H1 (cell line): ENCODE results near the gene XRCC6. TPM values are rescaled to one million over a fixed set of nuclear protein-coding genes. Genes with fewer than 3 reads are reported as not detected.

Experiments
- CTCF ChIA-PET: fragments of 300-600 bp; sonication (Branson Sonifier 250); formaldehyde crosslinking; loops from one replicate; lab custom pipeline; 2021; ENCODE audit not compliant: partially characterized antibody; lab: Charles Lee
- POLR2A ChIA-PET: fragments of 300-600 bp; sonication (Branson Sonifier 250); formaldehyde crosslinking; loops from one replicate; lab custom pipeline; 2021; ENCODE audit warnings: inconsistent platforms; ENCODE audit not compliant: partially characterized antibody; lab: Charles Lee
- DNase-seq, 2 experiments: peaks; one replicate each; pipeline versions ENCODE4 v3.0.0 to v3.0.0-alpha.2; 2010 to 2022; ENCODE audit warnings: low spot score in 2 of 2, low read depth in 1 of 2, mixed read lengths in 1 of 2
- FAIRE-seq: peaks from 2 replicates; lab custom pipeline; 2011; peaks lifted over from hg19 to GRCh38; lab: Jason Lieb, UNC
- H2AFZ ChIP-seq: 2 replicates; pipeline ENCODE4 v1.8.1; 2012; ENCODE audit warnings: low read length, inconsistent platforms
- H2AK5ac ChIP-seq: 2 replicates; pipeline ENCODE4 v1.6.1; 2013; ENCODE audit warnings: low read depth, low read length
- H2BK120ac ChIP-seq: replicated peaks from 2 replicates; pipeline ENCODE3; 2013; ENCODE audit warnings: low read depth, low read length, inconsistent platforms
- H2BK12ac ChIP-seq: 2 replicates; pipeline ENCODE4 v1.6.1; 2013; ENCODE audit warnings: low read depth, low read length
- H2BK15ac ChIP-seq: 2 replicates; pipeline ENCODE4 v1.6.1; 2013; ENCODE audit warnings: low read length
- H2BK20ac ChIP-seq: 2 replicates; pipeline ENCODE4 v1.6.1; 2013; ENCODE audit warnings: low read length
- H2BK5ac ChIP-seq: 2 replicates; pipeline ENCODE4 v1.6.1; 2013; ENCODE audit warnings: low read depth, low read length
- H3K14ac ChIP-seq: 2 replicates; pipeline ENCODE4 v1.6.1; 2013; ENCODE audit warnings: inconsistent platforms; ENCODE audit not compliant: insufficient read length
- H3K18ac ChIP-seq: 2 replicates; pipeline ENCODE4 v1.6.1; 2013; ENCODE audit warnings: low read length; ENCODE audit errors: extremely low read depth
- H3K23ac ChIP-seq: 2 replicates; pipeline ENCODE4 v1.6.1; 2013; ENCODE audit warnings: inconsistent platforms; ENCODE audit not compliant: insufficient read length
- H3K23me2 ChIP-seq: 2 replicates; pipeline ENCODE4 v1.6.1; 2013; ENCODE audit warnings: low read depth, low read length
- H3K27ac ChIP-seq: 2 replicates; pipeline ENCODE4 v1.6.1; 2011; ENCODE audit warnings: low read depth, low read length, inconsistent platforms
- H3K27me3 ChIP-seq, 4 experiments: replicated peaks in 1 of 4; 1 replicate in 1 of 4; 2 replicates in 3 of 4; pipeline versions ENCODE4 v1.6.1 to v1.8.1; 2011 to 2013; ENCODE audit warnings: low read length in 3 of 4, mild to moderate bottlenecking in 3 of 4, inconsistent platforms in 2 of 4, mixed read lengths in 2 of 4, moderate library complexity in 1 of 4; ENCODE audit not compliant: control insufficient read depth in 3 of 4, insufficient read depth in 3 of 4; ENCODE audit errors: extremely low read depth in 1 of 4
- H3K36me3 ChIP-seq, 4 experiments: 2 replicates each; pipeline versions ENCODE4 v1.6.1 to v1.8.1; 2011 to 2013; ENCODE audit warnings: mild to moderate bottlenecking in 4 of 4, low read length in 3 of 4, moderate library complexity in 2 of 4, control low read depth in 1 of 4, inconsistent platforms in 1 of 4; ENCODE audit not compliant: insufficient read depth in 4 of 4, control insufficient read depth in 2 of 4
- H3K4ac ChIP-seq: replicated peaks from 2 replicates; pipeline ENCODE3; 2013; ENCODE audit warnings: low read length, low read depth, mixed read lengths, inconsistent platforms; ENCODE audit not compliant: insufficient read length
- H3K4me1 ChIP-seq, 4 experiments: replicated peaks in 1 of 4; 1 replicate in 1 of 4; 2 replicates in 3 of 4; pipeline versions ENCODE4 v1.6.1 to v1.8.1; 2011 to 2013; ENCODE audit warnings: low read length in 3 of 4, inconsistent platforms in 2 of 4, mixed read lengths in 1 of 4; ENCODE audit not compliant: insufficient read depth in 4 of 4, control insufficient read depth in 3 of 4
- H3K4me2 ChIP-seq, 2 experiments: 2 replicates each; pipeline versions ENCODE4 v1.6.1 to v1.8.1; 2011 to 2013; ENCODE audit warnings: low read depth in 2 of 2, low read length in 2 of 2, control low read depth in 1 of 2, inconsistent platforms in 1 of 2, mild to moderate bottlenecking in 1 of 2; ENCODE audit not compliant: insufficient read depth in 1 of 2
- H3K4me3 ChIP-seq, 4 experiments: fragments of 200-600, 300-600 bp in 1 of 4; sonication (generic), shearing (Covaris generic), sonication (Bioruptor Twin) in 1 of 4; 2 replicates each; pipeline versions ENCODE4 v1.5.1 to v1.8.1; 2011 to 2016; ENCODE audit warnings: low read length in 4 of 4, low read depth in 3 of 4, control low read depth in 2 of 4, inconsistent platforms in 2 of 4, mild to moderate bottlenecking in 2 of 4, mixed read lengths in 1 of 4, moderate library complexity in 1 of 4; ENCODE audit not compliant: insufficient read depth in 2 of 4; ENCODE audit errors: extremely low read depth in 1 of 4
- H3K56ac ChIP-seq: replicated peaks from 2 replicates; pipeline ENCODE3; 2013; ENCODE audit warnings: low read depth, mild to moderate bottlenecking, mixed read lengths, low read length, inconsistent platforms; ENCODE audit not compliant: insufficient read length
- H3K79me1 ChIP-seq: 2 replicates; pipeline ENCODE4 v1.6.1; 2013; ENCODE audit warnings: low read depth, low read length, control low read depth
- H3K79me2 ChIP-seq, 2 experiments: 2 replicates each; pipeline versions ENCODE4 v1.6.1 to v1.8.1; 2012 to 2013; ENCODE audit warnings: low read length in 2 of 2, mild to moderate bottlenecking in 2 of 2, inconsistent platforms in 1 of 2; ENCODE audit not compliant: insufficient read depth in 2 of 2, control insufficient read depth in 1 of 2
- H3K9ac ChIP-seq, 4 experiments: replicated peaks in 1 of 4; 1 replicate in 1 of 4; 2 replicates in 3 of 4; pipeline versions ENCODE4 v1.6.1 to v1.8.1; 2011 to 2013; ENCODE audit warnings: low read depth in 3 of 4, low read length in 3 of 4, control low read depth in 2 of 4, mild to moderate bottlenecking in 2 of 4, moderate library complexity in 2 of 4, inconsistent platforms in 1 of 4; ENCODE audit errors: extremely low read depth in 1 of 4
- H3K9me3 ChIP-seq, 2 experiments: 2 replicates each; pipeline versions ENCODE4 v1.6.1 to v1.8.1; 2012 to 2013; ENCODE audit warnings: mild to moderate bottlenecking in 2 of 2, moderate library complexity in 2 of 2, control low read depth in 1 of 2, inconsistent platforms in 1 of 2, low read depth in 1 of 2, low read length in 1 of 2, mixed read lengths in 1 of 2; ENCODE audit not compliant: insufficient read depth in 2 of 2
- H4K20me1 ChIP-seq, 2 experiments: replicated peaks in 1 of 2; 2 replicates each; pipeline versions ENCODE3 to v1.8.1; 2011 to 2013; ENCODE audit warnings: inconsistent platforms in 2 of 2, low read length in 2 of 2, mild to moderate bottlenecking in 1 of 2; ENCODE audit not compliant: insufficient read depth in 2 of 2, control insufficient read depth in 1 of 2
- H4K5ac ChIP-seq: 2 replicates; pipeline ENCODE4 v1.6.1; 2013; ENCODE audit warnings: low read length, low read depth, mixed read lengths, inconsistent platforms; ENCODE audit not compliant: insufficient read length
- H4K8ac ChIP-seq: 2 replicates; pipeline ENCODE4 v1.8.0; 2013; ENCODE audit warnings: mild to moderate bottlenecking, moderate library complexity, low read length, inconsistent platforms; ENCODE audit not compliant: insufficient read depth; ENCODE audit errors: extremely low read depth
- H4K91ac ChIP-seq: replicated peaks from 2 replicates; pipeline ENCODE3; 2013; ENCODE audit warnings: low read length, mixed read lengths, inconsistent platforms; ENCODE audit not compliant: insufficient read length
- FOSL1 ChIP-seq: IDR thresholded peaks from 2 replicates; pipeline ENCODE4 v1.6.1; 2011; ENCODE audit warnings: mild to moderate bottlenecking, low read depth, low read length, moderate library complexity; ENCODE audit not compliant: insufficient read depth
- HDAC2 ChIP-seq, 2 experiments: fragments of 300-600 bp in 1 of 2; sonication (generic) in 1 of 2; IDR thresholded peaks; 2 replicates each; pipeline ENCODE4 v1.6.1; 2011 to 2012; ENCODE audit warnings: low read depth in 2 of 2, low read length in 2 of 2, mild to moderate bottlenecking in 2 of 2, moderate library complexity in 2 of 2, borderline replicate concordance in 1 of 2, inconsistent platforms in 1 of 2
- HDAC6 ChIP-seq: IDR thresholded peaks from one replicate; pipeline ENCODE4 v1.7.1; 2012; ENCODE audit warnings: low read depth, mild to moderate bottlenecking, inconsistent platforms, low read length, moderate library complexity
- NANOG ChIP-seq: IDR thresholded peaks from 2 replicates; pipeline ENCODE4 v1.6.1; 2011; ENCODE audit warnings: low read length, low read depth, mild to moderate bottlenecking, inconsistent platforms; ENCODE audit not compliant: insufficient read depth, poor library complexity, severe bottlenecking
- POLR2AphosphoS5 ChIP-seq: IDR thresholded peaks from 2 replicates; pipeline ENCODE4 v1.6.1; 2011; ENCODE audit warnings: low read depth, low read length
- POU5F1 ChIP-seq: IDR thresholded peaks from 2 replicates; pipeline ENCODE4 v1.6.1; 2011; ENCODE audit warnings: low read depth, mild to moderate bottlenecking, low read length, moderate library complexity
- RNF2 ChIP-seq: fragments of 200-900, 300-1000 bp; sonication (generic); IDR thresholded peaks from 2 replicates; pipeline ENCODE4 v1.7.1; 2016; ENCODE audit warnings: borderline replicate concordance, low read depth, mild to moderate bottlenecking, antibody characterized with exemption, low read length; ENCODE audit not compliant: poor library complexity, severe bottlenecking; ENCODE audit errors: missing control alignments
- ZNF274 ChIP-seq: IDR thresholded peaks from 2 replicates; pipeline ENCODE4 v1.7.0; 2012; ENCODE audit warnings: low read length, borderline replicate concordance; ENCODE audit errors: extremely low read depth
- WGBS, 2 experiments: shearing (Covaris generic) in 1 of 2; methylation state at CpG; one replicate each; pipeline versions ENCODE4 v1.1.6 to v1.1.7; 2013 to 2015; ENCODE audit warnings: low lambda C conversion rate in 2 of 2, mixed read lengths in 2 of 2, inconsistent platforms in 1 of 2, low coverage in 1 of 2, missing lambda C conversion rate in 1 of 2; ENCODE audit not compliant: insufficient replicate concordance in 2 of 2, insufficient coverage in 1 of 2, insufficient read length in 1 of 2; ENCODE audit errors: extremely low coverage in 1 of 2, missing lambda C conversion rate in 1 of 2; 5-methylcytosine and 5-hydroxymethylcytosine counted together
- polyA plus RNA-seq, 7 experiments: library from polyadenylated mRNA; depleted of rRNA in 3 of 7; stranded (reverse) in 5 of 7; unstranded in 2 of 7; fragments of >200 nt in 5 of 7; fragments of 200-250 nt in 2 of 7; gene quantifications; 1 replicate in 5 of 7; 2 replicates in 1 of 7; 4 replicates in 1 of 7; pipeline versions ENCODE4 v1.2.1 to v1.2.3, GENCODE V29; 2011 to 2013; ENCODE audit warnings: missing spikeins in 2 of 7, mixed read lengths in 2 of 7
- total RNA-seq: library from RNA; stranded (reverse); fragmentation: NEBNext Ultra II Directional; extraction: Animal tissue kit (Norgen Biotek cat#: 25700); gene quantifications from 2 replicates; pipeline ENCODE4 v1.2.1, GENCODE V29; 2021
- TF ChIP-seq, protein P1 (sequence below), 3 experiments: IDR thresholded peaks; 1 replicate in 2 of 3; 2 replicates in 1 of 3; pipeline versions ENCODE4 v1.5.1 to v1.6.1; 2011; ENCODE audit warnings: low read length in 3 of 3, mild to moderate bottlenecking in 3 of 3, inconsistent platforms in 2 of 3, low read depth in 1 of 3, moderate library complexity in 1 of 3; ENCODE audit not compliant: insufficient read depth in 1 of 3; ENCODE audit errors: control extremely low read depth in 1 of 3

Gene XRCC6
- total and polyA plus RNA-seq, 2 of the 8 experiments (the other 6 are each of a cell fraction or from before 2014, with no cell fraction given), result 150 to 490 TPM

DNA sequence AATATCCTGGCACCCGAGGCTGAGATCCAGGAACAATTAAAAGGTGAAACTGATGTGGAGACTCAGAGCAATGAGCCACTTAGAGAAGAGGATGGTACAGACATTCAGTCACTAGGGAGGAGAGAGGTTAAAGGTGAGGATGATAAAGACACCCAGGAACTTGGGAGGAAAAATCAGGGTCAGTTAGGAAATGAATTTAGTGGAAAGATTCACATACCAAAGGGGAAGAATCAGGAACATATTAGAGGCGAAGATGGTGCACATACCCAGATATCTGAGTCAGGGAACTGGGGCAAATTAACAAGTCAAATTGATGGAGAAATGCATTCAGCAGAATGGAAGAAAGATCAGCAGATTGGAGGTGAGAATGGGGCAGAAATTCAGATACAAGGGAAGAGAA, 74.1 kb downstream of the XRCC6 start:
- Histone ChIP-seq H3K27me3 (peaks cover 0 to 8% (median 5%) of the 10 kb centered on the region in 4 experiments; a peak in 6 of 7 replicates), H3K27ac (no peak overlapping the region), H3K4me3 (no peak overlapping the region), H4K91ac (no peak overlapping the region), H3K79me2 (no peaks in the 10 kb centered on the region), H3K23me2 (0 out of 2 replicates have a peak, but pooled peaks cover 2% of the 10 kb centered on the region), H2BK120ac (no peak overlapping the region), H4K20me1 (peaks cover 0 to 2% of the 10 kb centered on the region in 2 experiments), H3K14ac (no peak overlapping the region), H2AK5ac (no peak overlapping the region), H3K79me1 (no peaks in the 10 kb centered on the region; the same call in 1 of the 2 replicates), H3K56ac (no peak overlapping the region), H4K8ac (no peak overlapping the region), H3K4me2 (no peak overlapping the region), H2BK20ac (no peak overlapping the region), H3K36me3 (peaks cover 0 to 3% (median 0%) of the 10 kb centered on the region in 4 experiments; a peak in 1 of 8 replicates), H3K9ac (no peak overlapping the region), H3K4ac (no peak overlapping the region), H3K4me1 (peaks cover 0 to 6% (median 4%) of the 10 kb centered on the region in 4 experiments; a peak in 5 of 7 replicates), H3K18ac (no peak overlapping the region; the same call in 1 of the 2 replicates), H3K9me3 (peaks cover 0 to 7% of the 10 kb centered on the region in 2 experiments; a peak in 1 of 4 replicates), H2BK12ac (no peak overlapping the region), H4K5ac (no peak overlapping the region), H2BK15ac (no peak overlapping the region), H2AFZ (no peak overlapping the region), H2BK5ac (no peak overlapping the region), H3K23ac (no peak overlapping the region)
- FAIRE-seq (no peak), DNase-seq (no peak)
- 91% methylated on average over 2 of the region's 2 CpGs; no CpG with 5 or more reads in 1 of the 2 experiments for WGBS, 2 experiments
- ChIA-PET POLR2A (interaction anchor here (0.9 kb wide), 1 partner anchor 100 kb away, joined by 3 read pairs; no protein-coding TSS in a partner anchor), CTCF (interaction anchor here (0.7 kb wide), 1 partner anchor 10 kb away, joined by 3 read pairs; no protein-coding TSS in a partner anchor)
- TF ChIP-seq, protein P1, sequence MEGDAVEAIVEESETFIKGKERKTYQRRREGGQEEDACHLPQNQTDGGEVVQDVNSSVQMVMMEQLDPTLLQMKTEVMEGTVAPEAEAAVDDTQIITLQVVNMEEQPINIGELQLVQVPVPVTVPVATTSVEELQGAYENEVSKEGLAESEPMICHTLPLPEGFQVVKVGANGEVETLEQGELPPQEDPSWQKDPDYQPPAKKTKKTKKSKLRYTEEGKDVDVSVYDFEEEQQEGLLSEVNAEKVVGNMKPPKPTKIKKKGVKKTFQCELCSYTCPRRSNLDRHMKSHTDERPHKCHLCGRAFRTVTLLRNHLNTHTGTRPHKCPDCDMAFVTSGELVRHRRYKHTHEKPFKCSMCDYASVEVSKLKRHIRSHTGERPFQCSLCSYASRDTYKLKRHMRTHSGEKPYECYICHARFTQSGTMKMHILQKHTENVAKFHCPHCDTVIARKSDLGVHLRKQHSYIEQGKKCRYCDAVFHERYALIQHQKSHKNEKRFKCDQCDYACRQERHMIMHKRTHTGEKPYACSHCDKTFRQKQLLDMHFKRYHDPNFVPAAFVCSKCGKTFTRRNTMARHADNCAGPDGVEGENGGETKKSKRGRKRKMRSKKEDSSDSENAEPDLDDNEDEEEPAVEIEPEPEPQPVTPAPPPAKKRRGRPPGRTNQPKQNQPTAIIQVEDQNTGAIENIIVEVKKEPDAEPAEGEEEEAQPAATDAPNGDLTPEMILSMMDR (IDR thresholded peaks at IDR 0.05; ENCODE audit: control extremely low read depth in 1 of 3, insufficient read depth in 1 of 3, low read depth in 1 of 3, low read length in 3 of 3), result no peak
- TF ChIP-seq HDAC6, result no peak
- no peak for TF ChIP-seq FOSL1
- no peak for TF ChIP-seq HDAC2 (IDR thresholded peaks at IDR 0.05; ENCODE audit: borderline replicate concordance in 1 of 2, low read depth in 2 of 2, low read length in 2 of 2)
- TF ChIP-seq POLR2AphosphoS5, result no peak
- TF ChIP-seq NANOG, result no peak
- TF ChIP-seq ZNF274, result no peak
- no peak for TF ChIP-seq POU5F1
- no peak for TF ChIP-seq RNF2
